H9 (cell line): ENCODE data around the gene LMO3. TPM values are rescaled to one million over a fixed set of nuclear protein-coding genes. Genes with fewer than 3 reads are reported as not detected.

Source experiments
- DNase-seq: peaks from one replicate; pipeline ENCODE4 v3.0.0-alpha.2; 2017
- H2AFZ ChIP-seq: one replicate; pipeline ENCODE4 v1.6.1; 2013; ENCODE audit warnings: mild to moderate bottlenecking, low read length, control low read depth, moderate library complexity
- H2AK5ac ChIP-seq: 2 replicates; pipeline ENCODE4 v1.6.1; 2013; ENCODE audit warnings: low read length, control low read depth, mixed read lengths; ENCODE audit not compliant: insufficient read length
- H2BK120ac ChIP-seq: one replicate; pipeline ENCODE4 v1.6.1; 2013; ENCODE audit warnings: low read depth, mild to moderate bottlenecking, low read length, control low read depth, inconsistent platforms; ENCODE audit not compliant: poor library complexity, severe bottlenecking
- H2BK12ac ChIP-seq: 2 replicates; pipeline ENCODE4 v1.6.1; 2013; ENCODE audit warnings: low read length, control low read depth, mixed read lengths, low read depth; ENCODE audit not compliant: insufficient read length
- H2BK15ac ChIP-seq: 2 replicates; pipeline ENCODE4 v1.6.1; 2013; ENCODE audit warnings: low read depth, low read length, control low read depth
- H2BK20ac ChIP-seq: one replicate; pipeline ENCODE4 v1.6.1; 2013; ENCODE audit warnings: low read depth, mild to moderate bottlenecking, low read length, control low read depth, inconsistent platforms; ENCODE audit not compliant: poor library complexity, severe bottlenecking
- H2BK5ac ChIP-seq: 2 replicates; pipeline ENCODE4 v1.6.1; 2013; ENCODE audit warnings: low read length, control low read depth, mixed read lengths; ENCODE audit not compliant: insufficient read length
- H3K14ac ChIP-seq: 2 replicates; pipeline ENCODE4 v1.6.1; 2013; ENCODE audit warnings: low read length, control low read depth; ENCODE audit not compliant: insufficient read depth
- H3K18ac ChIP-seq: 2 replicates; pipeline ENCODE4 v1.6.1; 2013; ENCODE audit warnings: low read depth, mild to moderate bottlenecking, mixed read lengths, low read length, control low read depth; ENCODE audit not compliant: insufficient read length
- H3K23ac ChIP-seq: 2 replicates; pipeline ENCODE4 v1.6.1; 2013; ENCODE audit warnings: low read length, control low read depth, mixed read lengths, low read depth; ENCODE audit not compliant: insufficient read length
- H3K23me2 ChIP-seq: 2 replicates; pipeline ENCODE4 v1.6.1; 2013; ENCODE audit warnings: low read depth, mild to moderate bottlenecking, mixed read lengths, low read length, control low read depth; ENCODE audit not compliant: insufficient read length, poor library complexity, severe bottlenecking
- H3K27ac ChIP-seq: 2 replicates; pipeline ENCODE4 v1.5.1; 2013; ENCODE audit warnings: low read length, control low read depth, mixed read lengths, low read depth; ENCODE audit not compliant: insufficient read length
- H3K27me3 ChIP-seq: 2 replicates; pipeline ENCODE4 v1.6.1; 2013; ENCODE audit warnings: low read length, control low read depth, inconsistent platforms; ENCODE audit not compliant: insufficient read depth
- H3K4ac ChIP-seq: 2 replicates; pipeline ENCODE4 v1.6.1; 2013; ENCODE audit warnings: low read depth, mild to moderate bottlenecking, control low read depth, inconsistent platforms, low read length, moderate library complexity
- H3K4me1 ChIP-seq: 2 replicates; pipeline ENCODE4 v1.6.1; 2013; ENCODE audit warnings: low read length, control low read depth, inconsistent platforms; ENCODE audit not compliant: insufficient read depth
- H3K4me2 ChIP-seq: 2 replicates; pipeline ENCODE4 v1.6.1; 2013; ENCODE audit warnings: low read length, control low read depth, mixed read lengths; ENCODE audit not compliant: insufficient read length, insufficient read depth
- H3K56ac ChIP-seq: 2 replicates; pipeline ENCODE4 v1.6.1; 2013; ENCODE audit warnings: low read depth, mild to moderate bottlenecking, mixed read lengths, low read length, control low read depth; ENCODE audit not compliant: insufficient read length
- H3K79me1 ChIP-seq: 2 replicates; pipeline ENCODE4 v1.6.1; 2013; ENCODE audit warnings: low read depth, mild to moderate bottlenecking, moderate library complexity, low read length, control low read depth, inconsistent platforms; ENCODE audit not compliant: insufficient read depth, poor library complexity, severe bottlenecking
- H3K79me2 ChIP-seq: 2 replicates; pipeline ENCODE4 v1.6.1; 2013; ENCODE audit warnings: low read length, control low read depth, inconsistent platforms; ENCODE audit not compliant: insufficient read depth
- H3K9ac ChIP-seq: 2 replicates; pipeline ENCODE4 v1.6.1; 2013; ENCODE audit warnings: low read length, control low read depth, mixed read lengths; ENCODE audit not compliant: insufficient read length; ENCODE audit errors: extremely low read depth
- H3K9me3 ChIP-seq: one replicate; pipeline ENCODE4 v1.6.1; 2013; ENCODE audit warnings: low read depth, low read length, inconsistent platforms; ENCODE audit not compliant: control insufficient read depth
- H3T11ph ChIP-seq: one replicate; pipeline ENCODE4 v1.6.1; 2013; ENCODE audit warnings: mild to moderate bottlenecking, low read length, control low read depth, inconsistent platforms
- H4K20me1 ChIP-seq: one replicate; pipeline ENCODE4 v1.6.1; 2013; ENCODE audit not compliant: control insufficient read depth, insufficient read length, insufficient read depth
- H4K5ac ChIP-seq: 2 replicates; pipeline ENCODE4 v1.6.1; 2013; ENCODE audit warnings: low read depth, mild to moderate bottlenecking, mixed read lengths, low read length, control low read depth; ENCODE audit not compliant: insufficient read length
- H4K8ac ChIP-seq: replicated peaks from 2 replicates; pipeline ENCODE4 v1.6.1; 2013; ENCODE audit warnings: low read length, control low read depth, mixed read lengths, low read depth; ENCODE audit not compliant: insufficient read length
- H4K91ac ChIP-seq: 2 replicates; pipeline ENCODE4 v1.6.1; 2013; ENCODE audit warnings: low read depth, mild to moderate bottlenecking, moderate library complexity, mixed read lengths, low read length, control low read depth; ENCODE audit not compliant: insufficient read length
- H3K27ac Mint-ChIP-seq, 3 experiments: 2 replicates in 2 of 3; 3 replicates in 1 of 3; pipeline ENCODE4 v1.8.0; 2020 to 2021; ENCODE audit warnings: mixed read lengths in 3 of 3, mild to moderate bottlenecking in 1 of 3, moderate library complexity in 1 of 3
- H3K27me3 Mint-ChIP-seq: 2 replicates; pipeline ENCODE4 v1.8.0; 2021; ENCODE audit warnings: low read depth, mild to moderate bottlenecking, moderate library complexity, mixed read lengths
- H3K36me3 Mint-ChIP-seq, 3 experiments: 2 replicates in 2 of 3; 3 replicates in 1 of 3; pipeline ENCODE4 v1.8.0; 2020 to 2021; ENCODE audit warnings: low read depth in 3 of 3, mixed read lengths in 3 of 3; ENCODE audit not compliant: insufficient read depth in 1 of 3
- H3K4me1 Mint-ChIP-seq, 2 experiments: 2 replicates each; pipeline ENCODE4 v1.8.0; 2020; ENCODE audit warnings: mixed read lengths in 2 of 2
- H3K4me3 Mint-ChIP-seq, 2 experiments: 2 replicates in 1 of 2; 3 replicates in 1 of 2; pipeline ENCODE4 v1.8.0; 2020 to 2021; ENCODE audit warnings: mild to moderate bottlenecking in 2 of 2, mixed read lengths in 2 of 2, moderate library complexity in 1 of 2
- H3K9me3 Mint-ChIP-seq, 2 experiments: 2 replicates in 1 of 2; 3 replicates in 1 of 2; pipeline ENCODE4 v1.8.0; 2020; ENCODE audit warnings: mild to moderate bottlenecking in 2 of 2, mixed read lengths in 2 of 2, moderate library complexity in 1 of 2
- WGBS: extraction: QIAGEN DNeasy Blood & Tissue Kit; methylation state at CpG from one replicate; pipeline ENCODE4 v1.1.7; 2013; ENCODE audit warnings: missing lambda C conversion rate, low lambda C conversion rate, mixed read lengths; ENCODE audit not compliant: insufficient read length; ENCODE audit errors: extremely low coverage; 5-methylcytosine and 5-hydroxymethylcytosine counted together
- total RNA-seq: library from RNA; stranded (reverse); gene quantifications from 2 replicates; pipeline ENCODE4 v1.2.1, GENCODE V29; 2021
- TF ChIP-seq, protein P1 (sequence below): fragments of 200-600 bp; sonication (generic); conservative IDR thresholded peaks from 3 replicates; pipeline ENCODE4 v1.8.0; 2021; ENCODE audit warnings: antibody characterized with exemption, mild to moderate bottlenecking

Gene LMO3
- total RNA-seq, 1 experiment from 2014 or later = not detected

DNA sequence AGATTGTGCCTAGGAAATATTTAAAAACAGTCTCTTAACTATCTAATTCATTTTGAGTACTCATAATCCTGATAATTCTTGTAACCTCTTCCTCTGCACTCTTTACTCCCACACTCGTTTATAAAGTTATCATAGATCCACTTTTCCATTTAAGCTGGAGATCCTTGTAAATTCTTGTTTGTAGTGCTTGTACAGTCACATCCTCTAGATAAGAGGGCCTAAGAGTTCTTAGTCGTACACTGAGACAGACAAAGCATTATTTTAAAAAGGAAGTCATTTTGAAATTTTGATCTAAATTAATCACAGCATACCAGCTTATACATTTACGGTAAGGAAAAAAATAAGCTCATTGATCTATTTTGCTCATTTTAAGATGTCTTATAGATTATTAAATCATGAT lies 42.5 kb downstream of the LMO3 start:
- Histone ChIP-seq H4K20me1 (no peaks in the 10 kb centered on the region), H3K23ac (no peak overlapping the region), H2BK20ac (no peak overlapping the region), H3K56ac (no peak overlapping the region), H2BK120ac (no peak overlapping the region), H3K4me2 (no peak overlapping the region), H4K5ac (no peak overlapping the region), H2AFZ (no peak overlapping the region), H3K27me3 (no peaks in the 10 kb centered on the region), H3T11ph (no peak overlapping the region), H3K18ac (no peak overlapping the region), H3K14ac (no peak overlapping the region), H3K9me3 (no peaks in the 10 kb centered on the region), H4K91ac (no peak overlapping the region), H2BK5ac (no peak overlapping the region), H3K4me1 (no peaks in the 10 kb centered on the region), H3K27ac (no peak overlapping the region), H2BK12ac (no peak overlapping the region), H3K79me2 (no peaks in the 10 kb centered on the region), H3K79me1 (no peaks in the 10 kb centered on the region), H3K9ac (no peak overlapping the region), H2BK15ac (no peak overlapping the region), H3K23me2 (no peaks in the 10 kb centered on the region), H3K4ac (no peak overlapping the region), H4K8ac (no peak overlapping the region), H2AK5ac (no peak overlapping the region)
- no peaks in the 10 kb centered on the region for H3K9me3 Mint-ChIP-seq
- TF ChIP-seq, protein P1, sequence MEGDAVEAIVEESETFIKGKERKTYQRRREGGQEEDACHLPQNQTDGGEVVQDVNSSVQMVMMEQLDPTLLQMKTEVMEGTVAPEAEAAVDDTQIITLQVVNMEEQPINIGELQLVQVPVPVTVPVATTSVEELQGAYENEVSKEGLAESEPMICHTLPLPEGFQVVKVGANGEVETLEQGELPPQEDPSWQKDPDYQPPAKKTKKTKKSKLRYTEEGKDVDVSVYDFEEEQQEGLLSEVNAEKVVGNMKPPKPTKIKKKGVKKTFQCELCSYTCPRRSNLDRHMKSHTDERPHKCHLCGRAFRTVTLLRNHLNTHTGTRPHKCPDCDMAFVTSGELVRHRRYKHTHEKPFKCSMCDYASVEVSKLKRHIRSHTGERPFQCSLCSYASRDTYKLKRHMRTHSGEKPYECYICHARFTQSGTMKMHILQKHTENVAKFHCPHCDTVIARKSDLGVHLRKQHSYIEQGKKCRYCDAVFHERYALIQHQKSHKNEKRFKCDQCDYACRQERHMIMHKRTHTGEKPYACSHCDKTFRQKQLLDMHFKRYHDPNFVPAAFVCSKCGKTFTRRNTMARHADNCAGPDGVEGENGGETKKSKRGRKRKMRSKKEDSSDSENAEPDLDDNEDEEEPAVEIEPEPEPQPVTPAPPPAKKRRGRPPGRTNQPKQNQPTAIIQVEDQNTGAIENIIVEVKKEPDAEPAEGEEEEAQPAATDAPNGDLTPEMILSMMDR = no peak
- peaks cover 7 to 9% of the 10 kb centered on the region in 2 experiments for H3K4me1 Mint-ChIP-seq
- no CpG with 5 or more reads among the region's 3 CpGs for WGBS
- no peak overlapping the region for H3K4me3 Mint-ChIP-seq
- no peak for DNase-seq
- peaks cover 0 to 5% (median 0%) of the 10 kb centered on the region in 3 experiments; a peak in 1 of 7 replicates for H3K36me3 Mint-ChIP-seq
- H3K27ac Mint-ChIP-seq = no peak overlapping the region
- H3K27me3 Mint-ChIP-seq = no peaks in the 10 kb centered on the region
